ENCODE data around the gene CCNE1. TPM values are rescaled to one million over a fixed set of nuclear protein-coding genes. Genes with fewer than 3 reads are reported as not detected.

CCNE1 gene
- total and polyA plus RNA-seq, 9 of the 15 experiments (the other 6 are each of a cell fraction or from before 2014, with no cell fraction given): 6.2 to 41.0 (median 31.6) TPM

DNA sequence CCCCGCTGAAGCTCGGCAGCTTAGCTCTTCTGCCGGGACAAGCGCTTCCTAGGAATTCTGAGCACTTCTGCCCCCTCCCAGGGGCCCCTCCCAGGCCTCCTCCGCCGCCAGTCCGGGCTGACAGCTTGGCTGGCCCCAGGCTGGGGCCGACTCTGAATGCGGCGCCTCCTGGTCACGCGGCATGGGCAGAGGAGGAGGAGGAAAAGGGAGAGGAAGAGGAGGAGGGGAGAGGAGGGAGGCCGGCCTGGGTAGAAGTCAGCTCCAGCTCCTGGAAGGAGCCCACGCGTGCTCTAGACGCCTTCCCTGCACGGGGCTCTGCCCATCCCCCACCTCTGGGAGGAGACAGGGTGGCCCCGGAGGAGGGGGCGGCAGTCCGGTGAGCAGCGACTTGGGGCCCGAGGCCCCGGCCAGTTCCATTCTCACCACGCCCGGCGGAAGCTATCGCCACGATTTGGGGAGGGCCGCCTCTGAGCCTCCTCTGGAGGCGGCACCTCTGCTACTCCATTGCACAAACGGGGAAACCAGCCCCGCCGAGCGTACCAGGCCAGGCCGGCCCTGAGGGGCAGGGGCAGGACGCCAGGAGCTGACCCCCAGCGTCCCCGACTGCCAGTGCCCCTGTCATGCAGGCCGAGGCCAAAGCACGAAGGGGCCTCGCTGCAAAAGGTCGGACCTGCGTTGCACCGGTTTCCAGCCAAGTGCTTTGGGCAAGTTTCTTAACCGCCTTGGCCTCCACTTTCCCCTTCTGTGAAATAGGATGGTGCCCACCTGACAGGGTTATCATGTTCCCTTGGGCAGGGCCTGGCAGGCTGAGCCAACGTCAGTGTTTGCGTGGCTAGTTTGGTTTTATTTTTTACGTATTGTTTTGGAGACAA, 31.6 kb downstream of the CCNE1 start (continued):
- TF ChIP-seq, protein P1, sequence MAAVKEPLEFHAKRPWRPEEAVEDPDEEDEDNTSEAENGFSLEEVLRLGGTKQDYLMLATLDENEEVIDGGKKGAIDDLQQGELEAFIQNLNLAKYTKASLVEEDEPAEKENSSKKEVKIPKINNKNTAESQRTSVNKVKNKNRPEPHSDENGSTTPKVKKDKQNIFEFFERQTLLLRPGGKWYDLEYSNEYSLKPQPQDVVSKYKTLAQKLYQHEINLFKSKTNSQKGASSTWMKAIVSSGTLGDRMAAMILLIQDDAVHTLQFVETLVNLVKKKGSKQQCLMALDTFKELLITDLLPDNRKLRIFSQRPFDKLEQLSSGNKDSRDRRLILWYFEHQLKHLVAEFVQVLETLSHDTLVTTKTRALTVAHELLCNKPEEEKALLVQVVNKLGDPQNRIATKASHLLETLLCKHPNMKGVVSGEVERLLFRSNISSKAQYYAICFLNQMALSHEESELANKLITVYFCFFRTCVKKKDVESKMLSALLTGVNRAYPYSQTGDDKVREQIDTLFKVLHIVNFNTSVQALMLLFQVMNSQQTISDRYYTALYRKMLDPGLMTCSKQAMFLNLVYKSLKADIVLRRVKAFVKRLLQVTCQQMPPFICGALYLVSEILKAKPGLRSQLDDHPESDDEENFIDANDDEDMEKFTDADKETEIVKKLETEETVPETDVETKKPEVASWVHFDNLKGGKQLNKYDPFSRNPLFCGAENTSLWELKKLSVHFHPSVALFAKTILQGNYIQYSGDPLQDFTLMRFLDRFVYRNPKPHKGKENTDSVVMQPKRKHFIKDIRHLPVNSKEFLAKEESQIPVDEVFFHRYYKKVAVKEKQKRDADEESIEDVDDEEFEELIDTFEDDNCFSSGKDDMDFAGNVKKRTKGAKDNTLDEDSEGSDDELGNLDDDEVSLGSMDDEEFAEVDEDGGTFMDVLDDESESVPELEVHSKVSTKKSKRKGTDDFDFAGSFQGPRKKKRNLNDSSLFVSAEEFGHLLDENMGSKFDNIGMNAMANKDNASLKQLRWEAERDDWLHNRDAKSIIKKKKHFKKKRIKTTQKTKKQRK (IDR thresholded peaks at IDR 0.05; ENCODE audit: borderline replicate concordance, low read depth, low read length): no peak
- TF ChIP-seq BHLHE40 (IDR thresholded peaks at IDR 0.05; ENCODE audit: low read length) (0 out of 2 replicates have a peak, but pooled peaks have one; percentile 4), SMAD1 (IDR thresholded peaks at IDR 0.05; ENCODE audit: low read depth, low read length, partially characterized antibody) (no peak), ZNF165 (CRISPR knock-in tag; IDR thresholded peaks at IDR 0.05; ENCODE audit: borderline replicate concordance) (no peak), TAF1 (IDR thresholded peaks at IDR 0.05; ENCODE audit: control insufficient read depth, extremely low read depth, insufficient read depth, low read length, severe bottlenecking) (no peak), RNF2 (IDR thresholded peaks at IDR 0.05) (0 out of 2 replicates have a peak, but pooled peaks have one; percentile 24), MEF2A (IDR thresholded peaks at IDR 0.05; ENCODE audit: control insufficient read depth, low read depth, low read length) (no peak), GTF2F1 (IDR thresholded peaks at IDR 0.05; ENCODE audit: low read depth, low read length) (no peak), HEY1 (CRISPR knock-in tag; IDR thresholded peaks at IDR 0.05; ENCODE audit: borderline replicate concordance) (no peak), ZFP36 (IDR thresholded peaks at IDR 0.05; ENCODE audit: low read depth, low read length, partially characterized antibody) (no peak), GATAD2A (IDR thresholded peaks at IDR 0.05) (no peak), SIN3A (IDR thresholded peaks at IDR 0.05; ENCODE audit: borderline replicate concordance in 2 of 2, control insufficient read depth in 1 of 2, low read depth in 2 of 2, low read length in 2 of 2) (no peak)
- TF ChIP-seq, protein P2, sequence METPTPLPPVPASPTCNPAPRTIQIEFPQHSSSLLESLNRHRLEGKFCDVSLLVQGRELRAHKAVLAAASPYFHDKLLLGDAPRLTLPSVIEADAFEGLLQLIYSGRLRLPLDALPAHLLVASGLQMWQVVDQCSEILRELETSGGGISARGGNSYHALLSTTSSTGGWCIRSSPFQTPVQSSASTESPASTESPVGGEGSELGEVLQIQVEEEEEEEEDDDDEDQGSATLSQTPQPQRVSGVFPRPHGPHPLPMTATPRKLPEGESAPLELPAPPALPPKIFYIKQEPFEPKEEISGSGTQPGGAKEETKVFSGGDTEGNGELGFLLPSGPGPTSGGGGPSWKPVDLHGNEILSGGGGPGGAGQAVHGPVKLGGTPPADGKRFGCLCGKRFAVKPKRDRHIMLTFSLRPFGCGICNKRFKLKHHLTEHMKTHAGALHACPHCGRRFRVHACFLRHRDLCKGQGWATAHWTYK (CRISPR knock-in tag; IDR thresholded peaks at IDR 0.05): no peak
- TF ChIP-seq, protein P3, sequence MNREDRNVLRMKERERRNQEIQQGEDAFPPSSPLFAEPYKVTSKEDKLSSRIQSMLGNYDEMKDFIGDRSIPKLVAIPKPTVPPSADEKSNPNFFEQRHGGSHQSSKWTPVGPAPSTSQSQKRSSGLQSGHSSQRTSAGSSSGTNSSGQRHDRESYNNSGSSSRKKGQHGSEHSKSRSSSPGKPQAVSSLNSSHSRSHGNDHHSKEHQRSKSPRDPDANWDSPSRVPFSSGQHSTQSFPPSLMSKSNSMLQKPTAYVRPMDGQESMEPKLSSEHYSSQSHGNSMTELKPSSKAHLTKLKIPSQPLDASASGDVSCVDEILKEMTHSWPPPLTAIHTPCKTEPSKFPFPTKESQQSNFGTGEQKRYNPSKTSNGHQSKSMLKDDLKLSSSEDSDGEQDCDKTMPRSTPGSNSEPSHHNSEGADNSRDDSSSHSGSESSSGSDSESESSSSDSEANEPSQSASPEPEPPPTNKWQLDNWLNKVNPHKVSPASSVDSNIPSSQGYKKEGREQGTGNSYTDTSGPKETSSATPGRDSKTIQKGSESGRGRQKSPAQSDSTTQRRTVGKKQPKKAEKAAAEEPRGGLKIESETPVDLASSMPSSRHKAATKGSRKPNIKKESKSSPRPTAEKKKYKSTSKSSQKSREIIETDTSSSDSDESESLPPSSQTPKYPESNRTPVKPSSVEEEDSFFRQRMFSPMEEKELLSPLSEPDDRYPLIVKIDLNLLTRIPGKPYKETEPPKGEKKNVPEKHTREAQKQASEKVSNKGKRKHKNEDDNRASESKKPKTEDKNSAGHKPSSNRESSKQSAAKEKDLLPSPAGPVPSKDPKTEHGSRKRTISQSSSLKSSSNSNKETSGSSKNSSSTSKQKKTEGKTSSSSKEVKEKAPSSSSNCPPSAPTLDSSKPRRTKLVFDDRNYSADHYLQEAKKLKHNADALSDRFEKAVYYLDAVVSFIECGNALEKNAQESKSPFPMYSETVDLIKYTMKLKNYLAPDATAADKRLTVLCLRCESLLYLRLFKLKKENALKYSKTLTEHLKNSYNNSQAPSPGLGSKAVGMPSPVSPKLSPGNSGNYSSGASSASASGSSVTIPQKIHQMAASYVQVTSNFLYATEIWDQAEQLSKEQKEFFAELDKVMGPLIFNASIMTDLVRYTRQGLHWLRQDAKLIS (CRISPR knock-in tag; IDR thresholded peaks at IDR 0.05): no peak
- TF ChIP-seq, protein P4, sequence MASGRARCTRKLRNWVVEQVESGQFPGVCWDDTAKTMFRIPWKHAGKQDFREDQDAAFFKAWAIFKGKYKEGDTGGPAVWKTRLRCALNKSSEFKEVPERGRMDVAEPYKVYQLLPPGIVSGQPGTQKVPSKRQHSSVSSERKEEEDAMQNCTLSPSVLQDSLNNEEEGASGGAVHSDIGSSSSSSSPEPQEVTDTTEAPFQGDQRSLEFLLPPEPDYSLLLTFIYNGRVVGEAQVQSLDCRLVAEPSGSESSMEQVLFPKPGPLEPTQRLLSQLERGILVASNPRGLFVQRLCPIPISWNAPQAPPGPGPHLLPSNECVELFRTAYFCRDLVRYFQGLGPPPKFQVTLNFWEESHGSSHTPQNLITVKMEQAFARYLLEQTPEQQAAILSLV (tag; IDR thresholded peaks at IDR 0.05): no peak
